ENCODE results near the gene NPHS2. TPM values are rescaled to one million over a fixed set of nuclear protein-coding genes. Genes with fewer than 3 reads are reported as not detected.

Gene NPHS2
- total and polyA plus RNA-seq, 2 donors (not counting 3 experiments of a cell fraction or from before 2014, with no cell fraction given) = not detected

DNA sequence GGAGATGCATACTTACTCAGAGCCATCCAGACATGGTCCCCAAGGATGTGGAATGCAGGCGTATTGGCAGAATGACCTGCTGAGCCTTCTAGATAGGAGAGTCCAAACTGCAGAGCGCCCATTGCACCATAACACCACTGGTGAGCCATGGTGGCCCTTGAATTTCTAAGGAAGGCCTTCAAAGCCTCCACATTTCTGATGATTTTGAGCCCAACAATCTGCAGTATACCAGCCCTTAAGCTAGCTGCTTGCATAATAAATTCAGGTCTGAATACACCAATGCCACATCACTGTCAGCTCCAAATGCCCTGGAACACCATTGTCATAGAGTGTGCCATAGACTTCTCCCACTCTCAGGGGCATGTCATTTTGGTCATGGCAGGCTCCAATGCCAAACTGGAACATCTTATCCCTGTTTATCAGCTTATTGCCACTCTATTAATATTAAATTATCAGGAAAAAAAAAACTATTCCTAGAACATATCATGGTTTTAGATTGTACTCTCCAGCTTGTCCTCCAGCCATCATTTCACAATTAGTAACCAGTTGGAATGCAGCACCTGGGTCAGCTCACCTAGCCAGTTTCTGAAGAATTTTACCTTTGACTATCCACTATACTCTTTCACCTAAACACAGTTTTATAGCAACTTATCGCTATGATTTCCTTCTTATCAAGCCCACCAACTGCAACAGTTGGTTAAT lies 26.9 kb downstream of the NPHS2 start:
- Histone ChIP-seq H3K9me1 (replicated peaks; ENCODE audit: control insufficient read depth, extremely low read depth, insufficient read depth, low read length) (no peaks in the 10 kb centered on the region), H3K27ac (ENCODE audit: insufficient read depth, low read depth, low read length) (no peak overlapping the region), H3K9ac (replicated peaks; ENCODE audit: extremely low read depth, insufficient read depth, low read length) (no peak overlapping the region), H3K4me2 (ENCODE audit: insufficient read depth, low read length) (no peak overlapping the region), H3K4me3 (replicated peaks in 1 of 3; ENCODE audit: insufficient read depth in 1 of 3, low read depth in 1 of 3, low read length in 3 of 3) (no peak overlapping the region), H3K9me3 (replicated peaks; ENCODE audit: control insufficient read depth, insufficient read depth, low read length) (no peaks in the 10 kb centered on the region), H3K79me2 (ENCODE audit: control insufficient read depth, insufficient read depth, low read length) (no peaks in the 10 kb centered on the region), H3K27me3 (ENCODE audit: control insufficient read depth in 2 of 2, insufficient read depth in 2 of 2, low read length in 2 of 2) (no peaks in the 10 kb centered on the region), H2AFZ (ENCODE audit: low read depth, low read length) (no peak overlapping the region), H3K4me1 (ENCODE audit: control insufficient read depth, extremely low read depth, insufficient read depth, low read length) (no peaks in the 10 kb centered on the region), H3K36me3 (ENCODE audit: control insufficient read depth in 2 of 2, extremely low read depth in 1 of 2, insufficient read depth in 2 of 2, low read length in 2 of 2) (no peaks in the 10 kb centered on the region), H4K20me1 (replicated peaks; ENCODE audit: control insufficient read depth, extremely low read depth, insufficient read depth, low read length) (no peaks in the 10 kb centered on the region)
- ChIA-PET POLR2A (no interaction called here), CTCF (no interaction called here)
- intact Hi-C loops (cut with micrococcal nuclease) (no loop called here), dilution Hi-C loops (cut with MboI; ENCODE audit: extremely low pct_ligation_motif_present, low sequenced_read_pairs) (no loop called here)
- BruUV-seq (replicated peaks) = no TSS peak
- TF ChIP-seq, protein P1, sequence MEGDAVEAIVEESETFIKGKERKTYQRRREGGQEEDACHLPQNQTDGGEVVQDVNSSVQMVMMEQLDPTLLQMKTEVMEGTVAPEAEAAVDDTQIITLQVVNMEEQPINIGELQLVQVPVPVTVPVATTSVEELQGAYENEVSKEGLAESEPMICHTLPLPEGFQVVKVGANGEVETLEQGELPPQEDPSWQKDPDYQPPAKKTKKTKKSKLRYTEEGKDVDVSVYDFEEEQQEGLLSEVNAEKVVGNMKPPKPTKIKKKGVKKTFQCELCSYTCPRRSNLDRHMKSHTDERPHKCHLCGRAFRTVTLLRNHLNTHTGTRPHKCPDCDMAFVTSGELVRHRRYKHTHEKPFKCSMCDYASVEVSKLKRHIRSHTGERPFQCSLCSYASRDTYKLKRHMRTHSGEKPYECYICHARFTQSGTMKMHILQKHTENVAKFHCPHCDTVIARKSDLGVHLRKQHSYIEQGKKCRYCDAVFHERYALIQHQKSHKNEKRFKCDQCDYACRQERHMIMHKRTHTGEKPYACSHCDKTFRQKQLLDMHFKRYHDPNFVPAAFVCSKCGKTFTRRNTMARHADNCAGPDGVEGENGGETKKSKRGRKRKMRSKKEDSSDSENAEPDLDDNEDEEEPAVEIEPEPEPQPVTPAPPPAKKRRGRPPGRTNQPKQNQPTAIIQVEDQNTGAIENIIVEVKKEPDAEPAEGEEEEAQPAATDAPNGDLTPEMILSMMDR (IDR thresholded peaks at IDR 0.05; ENCODE audit: extremely low read depth in 1 of 2, insufficient read depth in 1 of 2, low read depth in 1 of 2, low read length in 2 of 2) = no peak
- TF ChIP-seq MYC (IDR thresholded peaks at IDR 0.05; ENCODE audit: low read depth, low read length) (no peak), POLR2A (IDR thresholded peaks at IDR 0.05; ENCODE audit: low read depth, low read length) (no peak), EZH2 (IDR thresholded peaks at IDR 0.05; ENCODE audit: borderline replicate concordance, low read depth, low read length, severe bottlenecking) (no peak), JUN (IDR thresholded peaks at IDR 0.05; ENCODE audit: borderline replicate concordance, insufficient read depth, insufficient read length, low read depth) (no peak), POLR2AphosphoS5 (IDR thresholded peaks at IDR 0.05; ENCODE audit: insufficient read depth, low read depth, low read length) (no peak), GATA2 (IDR thresholded peaks at IDR 0.05; ENCODE audit: insufficient read depth, insufficient read length, low read depth, low read length) (no peak), FOS (IDR thresholded peaks at IDR 0.05; ENCODE audit: borderline replicate concordance, insufficient read depth, low read length) (no peak)
- TF ChIP-seq, protein P2, sequence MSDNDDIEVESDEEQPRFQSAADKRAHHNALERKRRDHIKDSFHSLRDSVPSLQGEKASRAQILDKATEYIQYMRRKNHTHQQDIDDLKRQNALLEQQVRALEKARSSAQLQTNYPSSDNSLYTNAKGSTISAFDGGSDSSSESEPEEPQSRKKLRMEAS (IDR thresholded peaks at IDR 0.05; ENCODE audit: insufficient read depth, insufficient read length) = no peak
- no peak for DNase-seq (ENCODE audit: low read depth, low spot score)
- FAIRE-seq = no peak
